ENCODE measurements around the gene IGFBP6.

IGFBP6 gene

DNA sequence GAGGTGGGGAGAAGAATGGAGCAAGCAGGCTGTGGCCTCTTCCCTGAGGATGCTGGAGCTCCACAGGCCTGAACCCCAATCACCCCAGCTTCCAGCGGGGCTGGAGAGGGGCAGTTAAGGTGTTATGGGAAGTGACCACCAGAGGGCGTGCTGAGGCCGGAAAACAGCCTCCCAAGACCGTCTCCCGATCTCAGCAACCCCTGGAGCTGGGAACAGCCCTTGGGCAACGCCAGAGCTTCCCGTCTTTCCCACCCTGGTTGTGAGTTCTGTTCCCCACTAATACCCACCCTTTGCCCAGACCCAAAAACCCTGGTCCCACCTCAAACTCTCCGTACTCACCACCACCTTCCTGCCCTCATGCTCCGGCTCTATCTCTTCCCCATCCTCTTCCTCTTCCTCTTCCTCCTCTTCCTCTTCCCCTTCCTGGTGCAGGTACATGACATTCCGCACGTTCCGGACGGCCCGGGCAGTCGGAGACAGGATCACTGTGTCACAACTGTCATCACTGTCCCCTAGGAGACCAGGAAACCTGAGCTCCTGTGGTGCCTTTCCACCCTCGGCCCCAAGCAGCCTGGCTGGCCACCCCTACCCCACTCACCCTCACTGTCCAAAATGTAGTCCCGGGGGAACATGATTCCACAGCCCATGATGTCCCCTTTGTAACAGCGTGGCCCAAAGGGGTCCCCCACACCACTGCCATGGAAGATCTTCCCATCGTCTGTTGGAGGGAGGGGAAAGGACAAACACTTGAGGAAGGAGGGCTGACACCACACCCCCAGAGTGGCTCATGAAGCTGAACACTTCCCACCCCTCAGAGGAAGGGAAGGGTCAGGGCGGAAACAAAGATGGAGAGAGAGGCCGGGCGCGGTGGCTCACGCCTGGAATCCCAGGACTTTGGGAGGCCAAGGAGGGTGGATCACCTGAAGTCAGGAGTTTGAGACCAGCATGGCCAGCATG is 31.2 kb upstream of the IGFBP6 start:
- no peaks in the 10 kb centered on the region for H3K4me1 ChIP-seq (ENCODE audit: control insufficient read depth, insufficient read depth, low read length, poor library complexity, severe bottlenecking)
- no peaks in the 10 kb centered on the region for H3K9me3 ChIP-seq (ENCODE audit: control insufficient read depth, low read length)
- H3K36me3 ChIP-seq (ENCODE audit: control insufficient read depth, insufficient read depth, low read length): peaks cover 55% of the 10 kb centered on the region
- DNase-seq: peak; percentile 27 to 60 (median 49)
- no peak overlapping the region for H3K27ac ChIP-seq (ENCODE audit: insufficient read depth, low read length, poor library complexity, severe bottlenecking)
- H3K4me3 ChIP-seq (ENCODE audit: insufficient read depth, low read depth, low read length, poor library complexity, severe bottlenecking): no peak overlapping the region
- H3K27me3 ChIP-seq (replicated peaks; ENCODE audit: control insufficient read depth, insufficient read depth, low read length, poor library complexity, severe bottlenecking): no peaks in the 10 kb centered on the region

DNA sequence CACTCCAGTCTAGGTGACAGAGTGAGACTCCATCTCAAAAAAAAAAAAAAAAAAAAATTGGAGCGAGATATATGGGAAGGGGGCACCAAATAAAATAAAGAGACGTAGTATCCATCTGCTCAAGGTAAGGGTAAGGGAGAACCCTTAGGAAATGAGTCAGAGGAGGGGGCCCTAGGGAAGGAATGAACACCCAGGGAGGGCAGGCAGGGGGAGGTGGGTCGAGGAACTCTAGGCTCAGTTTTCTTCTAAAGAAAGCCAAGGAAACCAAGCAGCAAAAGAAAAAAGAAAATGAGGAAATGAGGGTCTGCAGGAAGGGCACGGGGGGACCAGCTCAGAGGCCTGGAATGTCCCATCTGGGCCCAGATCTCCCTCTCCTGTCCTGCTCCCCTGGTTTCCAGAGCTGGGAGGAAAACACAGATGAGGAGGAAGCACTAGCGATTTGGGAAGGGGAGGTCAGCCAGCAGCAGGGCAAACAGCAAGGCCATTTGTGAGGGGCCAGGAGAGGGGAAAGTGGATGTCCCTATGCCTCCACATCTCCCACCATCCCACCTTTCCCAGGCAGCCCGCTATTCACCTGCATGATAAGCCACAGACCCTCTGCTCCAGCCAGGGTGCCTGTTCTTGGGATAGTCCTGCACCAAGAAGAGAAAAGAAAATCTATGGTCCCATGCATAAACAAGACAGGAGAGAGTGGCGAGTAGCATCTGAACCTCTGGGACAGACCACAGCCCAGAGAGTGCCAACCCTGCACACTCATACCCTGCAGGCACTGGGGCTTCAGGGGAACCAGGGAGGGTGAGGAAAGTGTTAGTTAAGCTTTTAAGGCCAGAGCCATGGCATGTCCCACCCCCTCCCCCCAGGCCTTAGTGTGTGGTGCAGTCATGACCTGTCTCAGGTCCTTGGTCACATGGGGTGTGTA is 30.1 kb upstream of the IGFBP6 start:
- Histone ChIP-seq H3K27ac (ENCODE audit: insufficient read depth, low read length, poor library complexity, severe bottlenecking) (no peak overlapping the region), H3K36me3 (ENCODE audit: control insufficient read depth, insufficient read depth, low read length) (peaks cover 66% of the 10 kb centered on the region), H3K4me3 (ENCODE audit: insufficient read depth, low read depth, low read length, poor library complexity, severe bottlenecking) (no peak overlapping the region), H3K27me3 (replicated peaks; ENCODE audit: control insufficient read depth, insufficient read depth, low read length, poor library complexity, severe bottlenecking) (no peaks in the 10 kb centered on the region), H3K9me3 (ENCODE audit: control insufficient read depth, low read length) (no peaks in the 10 kb centered on the region), H3K4me1 (ENCODE audit: control insufficient read depth, insufficient read depth, low read length, poor library complexity, severe bottlenecking) (no peaks in the 10 kb centered on the region)
- DNase-seq: no peak

DNA sequence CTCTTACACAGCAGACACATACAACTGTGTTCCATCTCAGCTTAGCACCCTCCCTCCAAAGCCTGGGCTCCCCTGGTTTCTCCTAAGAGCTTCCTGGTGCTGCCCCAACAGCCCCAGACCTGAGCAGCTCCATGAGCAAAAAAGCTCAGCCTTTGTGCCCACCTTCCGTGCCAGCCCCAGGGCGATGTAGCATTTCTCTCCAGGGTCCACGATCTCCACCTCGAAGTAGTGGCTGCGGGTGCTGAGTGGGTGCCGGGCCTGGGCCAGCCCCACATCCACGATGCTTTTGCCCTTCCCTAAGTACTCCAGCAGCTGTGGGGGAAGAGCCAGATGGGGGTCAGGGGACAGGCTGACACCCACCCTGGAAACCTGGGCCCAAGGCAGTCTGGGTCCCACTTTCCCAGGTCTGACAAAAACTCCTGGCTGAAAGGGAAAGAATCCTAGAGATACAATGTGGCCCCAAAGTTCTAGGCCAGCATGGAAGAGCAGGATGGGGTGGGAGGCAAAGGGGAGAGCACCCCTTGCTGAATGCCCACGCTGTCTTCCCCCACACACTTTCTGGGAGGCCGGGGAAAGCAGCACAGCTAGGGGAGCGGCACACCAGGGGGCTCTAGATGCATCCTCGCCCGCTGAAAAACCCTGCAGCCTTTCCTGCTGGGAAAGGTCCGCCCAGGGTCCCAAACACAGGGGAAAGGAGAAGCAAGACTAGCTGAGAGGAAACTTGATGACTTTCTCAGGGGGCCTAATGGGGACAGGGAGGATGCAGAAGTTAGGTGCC is 29.3 kb upstream of the IGFBP6 start:
- Histone ChIP-seq H3K36me3 (ENCODE audit: control insufficient read depth, insufficient read depth, low read length) (peaks cover 61% of the 10 kb centered on the region), H3K27me3 (replicated peaks; ENCODE audit: control insufficient read depth, insufficient read depth, low read length, poor library complexity, severe bottlenecking) (no peaks in the 10 kb centered on the region), H3K27ac (ENCODE audit: insufficient read depth, low read length, poor library complexity, severe bottlenecking) (no peak overlapping the region), H3K4me1 (ENCODE audit: control insufficient read depth, insufficient read depth, low read length, poor library complexity, severe bottlenecking) (no peaks in the 10 kb centered on the region), H3K4me3 (ENCODE audit: insufficient read depth, low read depth, low read length, poor library complexity, severe bottlenecking) (no peak overlapping the region), H3K9me3 (ENCODE audit: control insufficient read depth, low read length) (no peaks in the 10 kb centered on the region)
- no peak for DNase-seq

DNA sequence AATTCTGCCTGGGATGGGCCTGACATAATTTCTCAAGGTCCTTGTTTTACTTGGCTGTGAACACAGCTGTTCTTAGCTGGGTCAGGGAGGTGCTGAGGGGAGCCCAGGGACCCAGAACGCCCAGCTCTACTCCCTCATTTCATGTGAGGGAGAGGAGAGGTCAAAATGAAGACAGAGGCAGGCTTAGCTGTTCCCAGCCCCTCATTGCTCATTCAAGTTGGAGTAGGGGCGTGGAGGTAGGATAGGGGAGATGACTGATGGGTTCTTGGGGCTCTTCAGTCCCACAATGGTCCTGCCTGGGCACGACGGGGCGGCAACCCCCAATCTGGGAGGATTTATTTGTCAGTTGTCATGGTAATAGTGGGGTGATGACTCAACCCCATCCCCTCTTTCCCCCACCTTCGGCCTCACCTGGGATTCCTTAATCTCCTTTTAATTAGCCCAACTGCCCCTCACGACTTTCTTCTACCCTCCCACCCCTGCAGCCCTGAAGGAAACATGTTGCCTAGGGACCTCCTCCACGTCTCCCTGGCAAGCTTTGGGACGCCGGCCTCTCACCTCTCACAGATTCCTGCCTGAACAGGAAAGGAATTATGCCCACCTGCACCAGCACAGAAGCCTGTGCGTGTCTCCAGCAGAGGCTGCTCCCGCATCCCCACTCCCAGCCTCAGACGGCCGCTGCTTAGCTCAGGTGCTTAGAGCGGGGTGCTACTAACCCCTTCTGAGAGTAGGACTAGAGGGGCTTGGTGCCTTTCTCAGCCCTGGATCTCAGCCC is 28.5 kb upstream of the IGFBP6 start:
- Histone ChIP-seq H3K36me3 (ENCODE audit: control insufficient read depth, insufficient read depth, low read length) (peaks cover 59% of the 10 kb centered on the region), H3K4me1 (ENCODE audit: control insufficient read depth, insufficient read depth, low read length, poor library complexity, severe bottlenecking) (no peaks in the 10 kb centered on the region), H3K4me3 (ENCODE audit: insufficient read depth, low read depth, low read length, poor library complexity, severe bottlenecking) (no peak overlapping the region), H3K27ac (ENCODE audit: insufficient read depth, low read length, poor library complexity, severe bottlenecking) (no peak overlapping the region), H3K9me3 (ENCODE audit: control insufficient read depth, low read length) (no peaks in the 10 kb centered on the region), H3K27me3 (replicated peaks; ENCODE audit: control insufficient read depth, insufficient read depth, low read length, poor library complexity, severe bottlenecking) (no peaks in the 10 kb centered on the region)
- no peak for DNase-seq

DNA sequence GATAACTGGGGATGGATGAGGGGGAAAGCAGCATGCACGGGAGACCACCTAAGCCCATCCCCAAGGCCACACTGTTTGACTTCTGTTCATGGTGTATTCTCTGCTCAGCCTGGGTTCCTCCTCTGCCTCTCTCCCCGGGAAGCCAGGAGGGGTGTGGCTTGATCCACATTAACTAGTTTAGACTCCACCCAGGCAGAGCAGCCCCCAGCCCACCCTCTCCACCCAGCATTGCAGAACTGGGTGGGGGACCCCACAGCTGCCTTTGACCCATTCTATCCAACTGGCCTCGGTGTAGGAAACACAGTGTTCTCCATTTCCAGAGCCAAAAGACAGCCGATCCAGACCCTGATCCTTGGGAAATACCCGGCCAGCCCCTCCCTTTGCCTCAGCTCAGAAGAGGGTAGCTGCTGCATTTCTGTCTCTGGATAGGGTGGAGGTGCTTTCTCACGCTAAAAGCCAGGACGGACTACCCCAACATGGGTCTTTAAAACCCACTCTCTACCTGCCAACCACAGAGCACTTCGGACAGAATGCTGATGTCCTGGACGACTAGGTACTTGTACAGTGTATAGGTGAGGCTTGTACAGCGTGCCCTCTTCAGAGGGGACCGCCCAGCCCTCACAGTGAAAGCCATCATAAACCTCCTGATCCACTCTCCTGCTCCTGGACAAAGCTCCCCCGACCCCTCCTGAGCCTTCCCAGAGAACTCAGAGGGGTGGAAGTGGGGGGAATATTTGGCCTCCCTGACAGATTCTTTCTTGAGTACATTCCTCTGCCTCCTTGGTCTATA is 27.7 kb upstream of the IGFBP6 start:
- H3K36me3 ChIP-seq (ENCODE audit: control insufficient read depth, insufficient read depth, low read length): peaks cover 59% of the 10 kb centered on the region
- H3K4me3 ChIP-seq (ENCODE audit: insufficient read depth, low read depth, low read length, poor library complexity, severe bottlenecking): no peak overlapping the region
- H3K27me3 ChIP-seq (replicated peaks; ENCODE audit: control insufficient read depth, insufficient read depth, low read length, poor library complexity, severe bottlenecking): no peaks in the 10 kb centered on the region
- no peak for DNase-seq
- H3K9me3 ChIP-seq (ENCODE audit: control insufficient read depth, low read length): no peaks in the 10 kb centered on the region
- H3K27ac ChIP-seq (ENCODE audit: insufficient read depth, low read length, poor library complexity, severe bottlenecking): no peak overlapping the region
- no peaks in the 10 kb centered on the region for H3K4me1 ChIP-seq (ENCODE audit: control insufficient read depth, insufficient read depth, low read length, poor library complexity, severe bottlenecking)

DNA sequence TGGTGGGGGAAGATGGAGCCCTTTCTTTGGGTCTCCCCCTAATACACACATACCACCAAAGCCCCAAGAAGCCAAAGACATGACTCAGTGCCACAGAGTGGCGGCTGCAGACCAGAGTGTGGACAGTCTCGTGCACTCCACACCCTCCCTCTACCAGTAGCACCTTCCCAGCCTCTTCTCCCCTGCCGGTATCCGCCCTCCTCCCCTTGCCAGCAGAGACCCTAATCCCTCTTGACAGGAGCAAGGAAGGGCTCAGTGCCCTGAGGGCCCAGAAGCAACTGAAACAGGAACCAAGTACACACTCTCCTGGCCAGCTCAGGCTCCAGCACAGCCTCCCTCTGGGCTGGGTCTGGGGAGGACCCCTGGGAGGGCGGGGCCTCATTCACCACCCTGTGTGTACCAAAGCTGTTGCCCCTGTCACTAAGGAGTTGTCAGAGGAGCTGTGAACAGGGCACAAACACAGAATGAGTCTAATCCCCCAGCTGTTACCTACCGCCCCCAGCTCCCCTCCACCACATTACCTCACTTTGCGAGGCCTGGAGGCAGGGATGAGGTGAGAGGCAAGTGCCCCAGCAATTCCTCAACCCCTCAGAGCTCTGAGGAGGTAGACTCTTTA is 26.5 kb upstream of the IGFBP6 start:
- H3K4me1 ChIP-seq (ENCODE audit: control insufficient read depth, insufficient read depth, low read length, poor library complexity, severe bottlenecking): no peaks in the 10 kb centered on the region
- no peaks in the 10 kb centered on the region for H3K27me3 ChIP-seq (replicated peaks; ENCODE audit: control insufficient read depth, insufficient read depth, low read length, poor library complexity, severe bottlenecking)
- peaks cover 59% of the 10 kb centered on the region for H3K36me3 ChIP-seq (ENCODE audit: control insufficient read depth, insufficient read depth, low read length)
- no peak overlapping the region for H3K27ac ChIP-seq (ENCODE audit: insufficient read depth, low read length, poor library complexity, severe bottlenecking)
- no peak overlapping the region for H3K4me3 ChIP-seq (ENCODE audit: insufficient read depth, low read depth, low read length, poor library complexity, severe bottlenecking)
- no peak for DNase-seq
- H3K9me3 ChIP-seq (ENCODE audit: control insufficient read depth, low read length): no peaks in the 10 kb centered on the region

DNA sequence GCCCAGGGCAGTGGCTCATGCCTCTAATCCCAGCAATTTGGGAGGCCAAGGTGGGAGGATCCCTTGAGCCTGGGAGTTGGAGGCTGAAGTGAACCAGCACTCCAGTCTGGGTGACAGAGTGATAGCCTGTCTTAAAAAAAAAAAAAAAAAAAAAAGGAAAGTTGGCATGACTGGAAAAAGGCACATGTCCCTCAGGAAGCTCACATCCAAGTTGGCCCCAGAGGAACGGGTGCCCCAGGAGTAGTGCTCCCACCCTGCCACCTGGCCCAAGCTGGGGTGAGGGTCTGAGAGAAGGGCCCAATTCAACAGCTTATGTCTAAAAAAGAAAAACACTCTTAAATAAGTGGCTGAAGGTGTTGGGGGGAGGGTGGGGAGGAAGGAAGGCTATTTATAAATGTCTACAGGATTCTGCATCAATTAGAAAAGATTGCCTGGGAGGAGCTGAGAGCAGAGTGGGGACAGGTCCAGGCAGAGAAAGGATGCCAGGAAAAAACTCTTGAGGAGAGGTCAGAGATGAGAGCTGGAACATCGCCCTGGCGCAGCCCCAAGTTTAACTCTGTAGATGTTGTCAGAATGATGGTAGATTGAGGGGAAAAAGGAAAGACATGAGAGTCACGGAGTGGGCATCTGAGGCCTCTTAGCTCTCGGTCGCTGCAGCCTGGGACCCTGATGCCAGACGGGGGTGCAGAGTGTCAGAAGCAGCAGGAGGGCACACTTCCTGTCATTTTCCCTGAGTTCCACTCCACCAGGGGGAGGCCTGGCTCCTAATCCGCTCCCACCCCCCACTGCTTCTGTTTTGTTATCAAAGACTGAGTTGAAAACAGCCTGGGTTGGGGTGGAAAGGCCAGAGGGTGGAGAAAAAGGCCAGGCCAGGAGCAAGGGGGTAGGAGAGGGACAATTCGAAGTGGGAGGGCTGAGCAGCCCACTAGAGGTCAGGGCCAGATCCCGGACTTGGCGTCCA is 25.6 kb upstream of the IGFBP6 start:
- no peak for DNase-seq
- Histone ChIP-seq H3K27me3 (replicated peaks; ENCODE audit: control insufficient read depth, insufficient read depth, low read length, poor library complexity, severe bottlenecking) (no peaks in the 10 kb centered on the region), H3K4me1 (ENCODE audit: control insufficient read depth, insufficient read depth, low read length, poor library complexity, severe bottlenecking) (no peaks in the 10 kb centered on the region), H3K36me3 (ENCODE audit: control insufficient read depth, insufficient read depth, low read length) (peaks cover 66% of the 10 kb centered on the region), H3K4me3 (ENCODE audit: insufficient read depth, low read depth, low read length, poor library complexity, severe bottlenecking) (no peak overlapping the region), H3K9me3 (ENCODE audit: control insufficient read depth, low read length) (no peaks in the 10 kb centered on the region), H3K27ac (ENCODE audit: insufficient read depth, low read length, poor library complexity, severe bottlenecking) (no peak overlapping the region)

DNA sequence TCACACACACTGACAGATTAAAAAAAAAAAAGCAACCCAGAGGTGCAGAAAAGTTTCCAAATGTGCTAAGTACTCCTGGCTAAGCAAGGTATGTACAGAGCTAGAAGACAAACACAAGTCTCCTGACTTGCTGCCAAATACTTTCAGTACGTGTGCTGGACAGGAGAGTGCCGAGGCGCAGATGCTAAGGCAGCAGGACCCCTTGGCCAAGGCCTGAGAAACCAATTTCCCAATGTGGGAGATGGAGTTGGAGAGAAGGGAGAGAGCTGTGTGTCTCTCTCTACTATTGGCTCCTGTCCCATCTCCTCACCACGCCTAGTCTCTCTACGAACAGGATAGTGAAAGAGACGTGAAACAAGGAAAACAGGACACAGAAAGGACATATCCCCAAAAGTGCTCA is 23.6 kb upstream of the IGFBP6 start:
- Histone ChIP-seq H3K36me3 (ENCODE audit: control insufficient read depth, insufficient read depth, low read length) (peaks cover 60% of the 10 kb centered on the region), H3K27ac (ENCODE audit: insufficient read depth, low read length, poor library complexity, severe bottlenecking) (no peak overlapping the region), H3K4me1 (ENCODE audit: control insufficient read depth, insufficient read depth, low read length, poor library complexity, severe bottlenecking) (peaks cover 13% of the 10 kb centered on the region), H3K4me3 (ENCODE audit: insufficient read depth, low read depth, low read length, poor library complexity, severe bottlenecking) (no peak overlapping the region), H3K9me3 (ENCODE audit: control insufficient read depth, low read length) (no peaks in the 10 kb centered on the region), H3K27me3 (replicated peaks; ENCODE audit: control insufficient read depth, insufficient read depth, low read length, poor library complexity, severe bottlenecking) (no peaks in the 10 kb centered on the region)
- DNase-seq: no peak
